Activated naive CD8-positive, alpha-beta T cell treated with anti-CD3 and anti-CD28 coated beads for 36 hours (primary cell): ENCODE measurements around the gene IMP4. TPM values are rescaled to one million over a fixed set of nuclear protein-coding genes. Genes with fewer than 3 reads are reported as not detected.
A peak's percentile ranks its signal among the peaks of the same experiment; 100 is the strongest.

Experiments used
- DNase-seq: peaks from one replicate; pipeline ENCODE4 v3.0.0; 2021
- H3K27ac Mint-ChIP-seq: one replicate; pipeline ENCODE4 v1.8.0; 2022; ENCODE audit warnings: mild to moderate bottlenecking, moderate library complexity, mixed read lengths
- H3K27me3 Mint-ChIP-seq: one replicate; pipeline ENCODE4 v1.8.0; 2022; ENCODE audit warnings: mild to moderate bottlenecking, mixed read lengths
- H3K36me3 Mint-ChIP-seq: one replicate; pipeline ENCODE4 v1.8.0; 2021; ENCODE audit warnings: mild to moderate bottlenecking, mixed read lengths
- H3K4me1 Mint-ChIP-seq: one replicate; pipeline ENCODE4 v1.8.0; 2021; ENCODE audit warnings: mixed read lengths
- H3K4me3 Mint-ChIP-seq: one replicate; pipeline ENCODE4 v1.8.0; 2022; ENCODE audit warnings: mild to moderate bottlenecking, moderate library complexity, mixed read lengths
- H3K9me3 Mint-ChIP-seq: one replicate; pipeline ENCODE4 v1.8.0; 2022; ENCODE audit warnings: mixed read lengths
- total RNA-seq, 2 experiments: library from RNA; stranded (reverse); gene quantifications; one replicate each; pipeline ENCODE4 v1.2.3, GENCODE V29; 2021

Gene IMP4, protein sequence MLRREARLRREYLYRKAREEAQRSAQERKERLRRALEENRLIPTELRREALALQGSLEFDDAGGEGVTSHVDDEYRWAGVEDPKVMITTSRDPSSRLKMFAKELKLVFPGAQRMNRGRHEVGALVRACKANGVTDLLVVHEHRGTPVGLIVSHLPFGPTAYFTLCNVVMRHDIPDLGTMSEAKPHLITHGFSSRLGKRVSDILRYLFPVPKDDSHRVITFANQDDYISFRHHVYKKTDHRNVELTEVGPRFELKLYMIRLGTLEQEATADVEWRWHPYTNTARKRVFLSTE
- total RNA-seq: 100 to 1,000 TPM; 225 TPM

DNA sequence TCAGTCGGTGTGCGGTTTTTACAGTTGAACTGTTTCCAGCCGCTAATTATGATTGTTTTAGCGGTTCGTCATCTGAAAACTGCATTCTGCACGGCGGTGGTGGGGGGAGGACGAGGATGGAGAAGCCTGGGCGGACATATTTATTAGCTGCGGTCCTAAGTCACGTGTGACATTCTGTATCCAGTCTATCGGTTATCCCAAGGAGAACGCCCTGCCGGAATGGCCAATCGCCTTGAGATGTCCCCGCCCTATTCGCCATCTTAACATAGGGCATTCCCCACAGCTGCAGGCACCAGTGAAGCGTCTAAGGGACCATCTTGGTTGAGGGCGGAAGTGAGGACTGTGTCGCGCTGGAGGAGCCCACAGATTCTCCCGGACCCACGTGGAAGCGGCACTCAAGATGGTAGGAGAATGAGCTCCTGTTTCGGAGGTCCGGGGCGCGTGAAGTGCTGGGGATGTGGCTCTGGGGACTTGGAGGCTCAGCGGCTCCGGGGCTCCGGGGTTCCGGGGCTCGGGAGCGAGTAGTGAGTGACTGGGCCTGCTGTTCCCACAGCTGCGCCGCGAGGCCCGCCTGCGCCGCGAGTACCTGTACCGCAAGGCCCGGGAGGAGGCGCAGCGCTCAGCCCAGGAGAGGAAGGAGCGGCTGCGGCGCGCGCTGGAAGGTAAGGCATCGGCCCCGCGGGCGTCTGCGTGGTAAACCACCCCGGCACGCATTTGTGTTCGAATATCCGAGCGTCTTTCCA lies at the start of gene IMP4:
TSS of gene IMP4 (plus strand) at position 365 of the 743 bp plus-strand sequence. CDS start at position 401, 36 bp downstream.
- H3K27ac Mint-ChIP-seq: peak within 1 kb of the TSS; percentile 99
- no peaks in the 10 kb centered on the region for H3K27me3 Mint-ChIP-seq
- H3K9me3 Mint-ChIP-seq: no peaks in the 10 kb centered on the region
- H3K4me3 Mint-ChIP-seq: peak within 1 kb of the TSS; percentile 100
- peak; percentile 92 for DNase-seq
- peaks cover 47% of the 10 kb centered on the region for H3K36me3 Mint-ChIP-seq
- peaks cover 30% of the 10 kb centered on the region for H3K4me1 Mint-ChIP-seq

DNA sequence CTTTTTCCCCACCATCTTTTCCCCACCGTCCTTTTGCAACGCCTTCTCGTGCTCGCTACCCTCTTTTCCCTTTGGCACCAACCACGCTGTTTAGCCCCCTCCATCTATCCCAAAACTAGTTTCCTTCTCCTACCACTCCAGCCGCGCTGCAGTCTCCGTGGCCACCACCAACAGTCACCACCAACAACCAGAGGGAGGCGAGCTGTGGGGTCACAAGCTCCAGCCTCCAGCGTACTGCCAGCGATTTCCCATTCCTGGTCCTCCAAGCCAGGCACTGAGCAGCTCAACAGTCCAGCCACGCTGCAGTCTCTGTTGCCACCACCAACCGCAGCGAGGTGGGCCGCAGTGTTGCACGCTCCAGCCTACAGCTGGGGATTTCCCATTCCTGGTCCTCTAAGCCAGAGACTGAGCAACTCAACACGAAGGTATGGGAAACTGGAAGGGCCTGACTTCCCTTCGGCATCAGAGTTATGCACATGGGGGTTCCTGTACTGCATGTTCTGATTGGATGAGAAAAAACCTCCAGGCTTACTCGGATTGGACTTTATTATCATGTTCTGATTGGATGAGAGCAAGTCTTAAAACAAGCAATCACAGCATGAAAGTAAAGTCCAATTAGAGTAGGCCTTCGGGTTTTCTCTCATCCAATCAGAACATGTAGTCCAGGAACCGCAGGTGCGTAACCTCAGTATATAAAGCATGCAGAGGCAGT lies 42.3 kb upstream of the IMP4 start:
- Mint-ChIP-seq H3K9me3 (no peaks in the 10 kb centered on the region), H3K36me3 (no peaks in the 10 kb centered on the region), H3K27ac (no peak overlapping the region), H3K4me1 (no peaks in the 10 kb centered on the region), H3K4me3 (no peak overlapping the region), H3K27me3 (peaks cover 31% of the 10 kb centered on the region)
- no peak for DNase-seq

DNA sequence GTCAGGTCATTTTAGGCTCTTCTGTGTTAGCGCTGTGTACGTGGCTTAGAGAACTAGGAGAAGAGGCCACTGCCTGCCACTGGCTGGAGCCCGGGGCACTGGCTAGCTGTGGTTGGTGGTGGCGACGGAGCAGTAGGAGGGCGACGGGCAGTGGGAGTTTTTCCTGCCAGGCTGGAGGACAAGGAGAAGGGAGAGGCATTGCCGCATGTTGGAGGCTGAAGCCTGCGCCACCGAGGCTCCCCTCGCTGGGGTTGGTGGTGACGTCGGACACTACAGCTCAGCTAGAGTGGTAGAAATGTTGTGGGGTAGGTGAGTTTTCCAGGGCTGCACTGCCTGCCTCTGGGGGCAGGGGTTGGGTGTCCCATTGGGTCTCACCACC lies 41.7 kb upstream of the IMP4 start:
- Mint-ChIP-seq H3K27me3 (peaks cover 25% of the 10 kb centered on the region), H3K36me3 (no peaks in the 10 kb centered on the region), H3K4me1 (no peaks in the 10 kb centered on the region), H3K4me3 (no peak overlapping the region), H3K9me3 (no peaks in the 10 kb centered on the region), H3K27ac (no peak overlapping the region)
- no peak for DNase-seq

DNA sequence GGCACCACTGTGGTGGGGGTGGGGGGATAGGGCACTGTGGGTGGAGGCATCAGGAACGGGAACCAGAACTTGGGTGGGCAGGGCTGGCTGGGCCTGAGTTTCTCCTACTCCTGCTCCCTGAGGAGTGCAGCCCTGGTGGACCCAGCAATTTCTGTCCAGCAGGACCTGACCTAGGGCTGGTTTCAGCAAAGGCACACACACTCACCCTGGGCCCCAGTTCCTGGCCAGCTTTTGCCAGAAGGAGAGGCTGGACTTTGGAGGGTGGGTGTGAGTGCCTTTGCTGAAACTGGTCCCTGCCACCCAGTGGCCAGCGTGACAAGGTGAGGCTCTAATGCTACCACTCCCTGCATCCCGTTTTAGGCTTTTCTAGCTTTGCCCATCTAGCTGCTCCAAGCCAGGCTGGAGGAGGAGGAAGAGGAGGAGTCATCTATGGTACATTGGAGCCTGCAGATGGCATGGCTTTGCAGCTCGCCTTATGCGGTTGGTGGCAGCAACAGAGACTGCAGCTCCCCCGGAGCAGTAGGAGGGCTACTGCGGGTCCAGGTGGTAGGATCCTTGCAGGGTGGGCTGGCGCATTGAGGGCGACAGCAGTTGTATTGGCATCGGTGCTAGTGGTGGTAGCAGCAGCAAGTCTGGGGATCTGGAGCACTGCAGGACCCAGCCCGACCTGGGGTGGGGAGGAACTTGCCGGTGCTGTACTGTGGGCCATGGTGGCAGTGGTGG lies 40.4 kb upstream of the IMP4 start:
- Mint-ChIP-seq H3K4me3 (no peak overlapping the region), H3K36me3 (no peaks in the 10 kb centered on the region), H3K9me3 (no peaks in the 10 kb centered on the region), H3K4me1 (no peaks in the 10 kb centered on the region), H3K27me3 (peaks cover 24% of the 10 kb centered on the region), H3K27ac (no peak overlapping the region)
- DNase-seq: no peak

DNA sequence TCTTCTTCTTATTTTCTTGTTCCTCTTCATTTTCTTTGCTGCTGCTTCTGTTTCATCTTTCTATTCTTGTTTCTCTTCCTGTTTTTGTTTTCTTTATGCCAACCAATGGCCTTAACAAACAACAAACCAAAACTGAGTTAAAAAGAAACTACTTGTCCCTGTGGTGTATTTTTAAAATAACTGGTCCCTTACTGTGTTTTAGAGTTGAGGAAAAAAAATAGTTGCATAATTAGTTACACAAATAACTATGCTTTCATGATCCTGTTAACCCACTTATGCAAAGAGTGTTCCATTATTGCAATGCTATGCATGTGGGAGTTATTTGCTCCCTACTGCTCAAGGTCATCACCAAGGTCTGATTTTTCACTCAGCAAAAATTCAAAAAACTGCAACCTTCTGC lies 39.5 kb upstream of the IMP4 start:
- no peak for DNase-seq
- Mint-ChIP-seq H3K4me1 (no peaks in the 10 kb centered on the region), H3K36me3 (no peaks in the 10 kb centered on the region), H3K27me3 (peaks cover 19% of the 10 kb centered on the region), H3K9me3 (no peaks in the 10 kb centered on the region), H3K4me3 (no peak overlapping the region), H3K27ac (no peak overlapping the region)

DNA sequence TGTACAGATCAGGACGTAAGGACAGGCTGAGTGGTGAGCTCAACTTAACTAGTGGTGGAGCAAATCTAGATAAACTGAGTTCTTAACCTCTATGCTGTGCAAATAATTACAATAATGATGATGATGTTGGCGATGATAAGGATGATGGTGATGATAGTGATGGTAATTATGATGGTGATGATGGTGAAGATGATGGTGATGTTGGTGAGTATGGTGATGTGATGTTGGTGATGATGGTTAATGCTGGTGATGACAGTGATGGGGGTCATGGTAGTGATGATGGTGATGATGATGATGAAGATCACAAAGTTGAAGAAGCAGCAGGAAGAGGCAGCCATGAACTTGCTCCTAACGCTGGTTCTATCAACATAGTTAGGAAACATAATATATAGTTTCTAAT lies 38.0 kb upstream of the IMP4 start:
- Mint-ChIP-seq H3K4me1 (no peaks in the 10 kb centered on the region), H3K27me3 (peaks cover 11% of the 10 kb centered on the region), H3K4me3 (no peak overlapping the region), H3K36me3 (no peaks in the 10 kb centered on the region), H3K9me3 (no peaks in the 10 kb centered on the region), H3K27ac (no peak overlapping the region)
- no peak for DNase-seq

DNA sequence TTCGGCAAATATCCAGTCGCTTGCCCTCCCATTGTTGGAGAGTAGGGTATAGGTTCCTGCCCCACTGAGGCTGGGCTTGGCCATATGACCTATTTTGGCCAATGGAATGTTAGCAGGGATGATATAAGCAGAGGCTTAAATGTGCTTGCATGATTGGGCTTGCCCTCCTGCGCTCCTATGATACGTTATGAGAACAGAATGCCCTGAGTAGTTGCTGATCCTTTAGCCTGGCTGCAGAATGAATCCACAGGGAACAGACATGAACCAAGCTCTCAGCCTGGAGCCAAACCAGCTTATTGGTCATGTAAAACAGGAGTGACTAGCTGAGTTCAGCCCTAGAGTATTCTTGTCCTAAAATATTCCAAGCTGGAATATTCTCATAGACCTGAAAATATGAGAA lies 34.8 kb upstream of the IMP4 start:
- Mint-ChIP-seq H3K4me3 (no peak overlapping the region), H3K4me1 (no peaks in the 10 kb centered on the region), H3K36me3 (no peaks in the 10 kb centered on the region), H3K27ac (no peak overlapping the region), H3K9me3 (no peaks in the 10 kb centered on the region), H3K27me3 (peaks cover 4% of the 10 kb centered on the region)
- DNase-seq: no peak

DNA sequence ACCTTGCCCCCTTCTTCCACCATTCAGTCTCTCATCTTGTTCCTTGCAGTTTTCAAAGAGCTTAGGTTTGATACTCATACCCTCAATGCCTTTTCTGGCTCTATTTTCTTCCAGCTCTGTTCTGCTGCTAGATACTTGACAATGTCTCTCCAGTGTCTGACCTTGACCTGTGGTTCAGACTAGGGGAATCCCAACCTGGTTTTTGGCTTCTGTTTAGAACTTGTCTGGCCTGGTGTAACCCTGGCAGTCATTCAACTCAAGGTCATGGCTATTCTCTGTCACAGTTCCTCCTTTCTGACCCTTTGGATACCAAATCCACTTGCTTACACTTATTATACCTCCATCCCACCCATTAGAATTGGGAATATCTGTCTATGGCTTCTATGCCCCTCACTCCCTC lies 31.8 kb upstream of the IMP4 start:
- no peaks in the 10 kb centered on the region for H3K36me3 Mint-ChIP-seq
- H3K4me3 Mint-ChIP-seq: no peak overlapping the region
- H3K9me3 Mint-ChIP-seq: no peaks in the 10 kb centered on the region
- no peaks in the 10 kb centered on the region for H3K27me3 Mint-ChIP-seq
- H3K27ac Mint-ChIP-seq: no peak overlapping the region
- DNase-seq: no peak
- no peaks in the 10 kb centered on the region for H3K4me1 Mint-ChIP-seq

DNA sequence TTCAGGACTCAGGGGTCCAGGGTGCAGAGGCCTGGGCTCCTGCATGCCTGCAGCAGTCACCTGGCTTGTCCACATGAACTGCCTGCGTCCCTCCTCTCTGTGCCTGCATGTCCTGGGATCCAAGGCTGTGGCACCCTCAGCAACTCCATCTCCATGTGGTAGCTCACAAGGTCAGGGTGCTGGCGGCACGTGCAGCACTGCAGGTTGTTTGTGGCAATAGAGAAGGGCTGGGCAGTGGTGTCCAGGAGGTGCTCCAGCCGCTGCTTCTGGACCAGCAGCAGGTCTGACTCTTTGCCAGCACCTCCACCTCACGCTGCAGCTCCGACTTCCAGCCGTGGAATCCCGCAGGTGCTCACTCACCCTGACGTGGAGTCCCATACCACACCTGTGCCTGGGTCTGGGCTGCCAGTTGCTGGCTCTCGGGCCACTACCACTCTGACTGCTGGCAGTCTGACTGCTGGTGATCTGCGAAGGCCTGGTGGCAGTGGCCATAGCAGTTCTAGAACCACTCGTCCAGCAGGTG lies 28.8 kb upstream of the IMP4 start:
- no peaks in the 10 kb centered on the region for H3K9me3 Mint-ChIP-seq
- no peaks in the 10 kb centered on the region for H3K27me3 Mint-ChIP-seq
- no peak for DNase-seq
- no peaks in the 10 kb centered on the region for H3K4me1 Mint-ChIP-seq
- no peak overlapping the region for H3K4me3 Mint-ChIP-seq
- H3K36me3 Mint-ChIP-seq: no peaks in the 10 kb centered on the region
- no peak overlapping the region for H3K27ac Mint-ChIP-seq

DNA sequence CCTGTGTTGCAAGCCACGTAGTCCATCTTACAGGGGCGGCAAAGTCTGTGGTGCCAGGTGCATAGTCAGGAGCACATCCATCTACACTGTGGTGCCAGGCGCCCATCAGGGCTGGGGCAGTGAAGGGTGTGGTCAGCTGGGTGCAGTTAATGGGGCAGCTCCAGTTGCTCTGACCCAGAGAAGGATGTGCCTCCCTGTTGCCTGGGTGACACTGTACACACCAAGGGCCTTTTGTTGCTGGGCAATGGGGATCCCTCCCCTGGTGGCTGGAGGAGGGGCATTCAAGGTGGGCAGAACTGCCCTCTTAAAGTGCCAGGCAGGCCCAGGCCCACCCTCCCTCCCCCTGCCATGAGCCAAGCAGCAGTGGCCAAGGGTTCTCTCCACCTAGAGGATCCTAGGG lies 28.3 kb upstream of the IMP4 start:
- no peak for DNase-seq
- no peak overlapping the region for H3K4me3 Mint-ChIP-seq
- no peaks in the 10 kb centered on the region for H3K27me3 Mint-ChIP-seq
- H3K9me3 Mint-ChIP-seq: no peaks in the 10 kb centered on the region
- no peaks in the 10 kb centered on the region for H3K4me1 Mint-ChIP-seq
- H3K27ac Mint-ChIP-seq: no peak overlapping the region
- no peaks in the 10 kb centered on the region for H3K36me3 Mint-ChIP-seq

DNA sequence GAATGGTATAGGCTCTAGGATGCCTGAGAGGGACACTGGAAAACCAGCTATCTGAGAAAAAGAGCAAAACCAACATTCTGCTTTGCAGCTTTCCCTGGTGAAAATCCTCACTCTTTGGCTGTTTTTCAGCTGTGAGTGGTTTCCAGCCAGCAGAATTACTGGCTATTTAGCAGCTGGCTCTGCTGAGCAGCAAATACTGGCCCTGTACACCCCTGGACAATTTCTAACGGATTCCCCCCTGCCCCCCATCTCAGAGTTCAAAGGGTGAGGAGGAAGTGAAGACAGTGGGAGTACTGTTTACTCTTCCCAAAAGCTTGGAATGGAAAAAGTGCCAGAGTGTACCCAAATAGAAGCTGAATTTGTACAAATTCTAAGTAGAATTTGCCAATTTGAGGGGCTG lies 26.1 kb upstream of the IMP4 start:
- no peaks in the 10 kb centered on the region for H3K4me1 Mint-ChIP-seq
- H3K9me3 Mint-ChIP-seq: no peaks in the 10 kb centered on the region
- H3K27ac Mint-ChIP-seq: no peak overlapping the region
- H3K27me3 Mint-ChIP-seq: peaks cover 3% of the 10 kb centered on the region
- H3K36me3 Mint-ChIP-seq: no peaks in the 10 kb centered on the region
- no peak for DNase-seq
- H3K4me3 Mint-ChIP-seq: no peak overlapping the region

DNA sequence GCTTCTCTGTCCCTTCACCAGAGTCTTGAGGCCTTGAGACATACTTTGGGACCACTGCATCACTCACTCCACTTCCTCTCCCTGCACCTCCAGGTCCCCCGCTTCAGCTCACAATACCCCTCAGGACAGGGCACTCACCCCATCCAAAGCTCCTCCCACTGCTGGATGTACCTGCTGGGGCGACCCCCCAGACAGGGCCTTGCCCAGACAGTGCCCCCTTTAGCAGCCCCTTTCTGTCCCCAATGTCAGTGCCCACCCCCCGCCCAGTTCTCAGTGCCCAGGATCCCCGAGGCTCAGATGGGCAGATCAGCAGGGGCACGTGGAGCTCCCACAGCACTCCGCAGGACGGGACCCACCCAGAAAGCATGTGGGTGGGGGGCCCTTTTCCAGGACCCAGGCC lies 23.8 kb upstream of the IMP4 start:
- Mint-ChIP-seq H3K9me3 (no peaks in the 10 kb centered on the region), H3K4me1 (no peaks in the 10 kb centered on the region), H3K27me3 (peaks cover 10% of the 10 kb centered on the region), H3K27ac (no peak overlapping the region), H3K4me3 (no peak overlapping the region), H3K36me3 (no peaks in the 10 kb centered on the region)
- DNase-seq: no peak

DNA sequence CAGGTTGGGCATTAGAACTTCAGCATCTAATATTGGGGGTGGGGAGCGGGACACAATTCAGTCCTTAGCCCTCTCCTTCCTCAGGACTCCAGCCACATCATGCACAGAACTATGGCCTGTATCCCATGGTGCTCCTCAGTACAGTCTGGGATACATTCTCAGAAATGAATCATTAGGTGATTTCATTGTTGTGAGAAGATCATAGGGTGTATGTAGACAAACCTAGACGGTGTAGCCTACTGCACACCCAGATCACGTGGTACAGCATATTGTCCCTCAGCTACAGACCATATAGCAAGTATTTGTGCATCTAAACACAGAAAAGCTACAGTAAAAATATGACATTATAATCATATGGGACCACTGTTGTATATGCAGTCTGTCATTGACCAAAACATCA lies 23.2 kb upstream of the IMP4 start:
- Mint-ChIP-seq H3K9me3 (no peaks in the 10 kb centered on the region), H3K36me3 (no peaks in the 10 kb centered on the region), H3K4me1 (no peaks in the 10 kb centered on the region), H3K27me3 (peaks cover 16% of the 10 kb centered on the region), H3K4me3 (no peak overlapping the region), H3K27ac (no peak overlapping the region)
- DNase-seq: no peak

DNA sequence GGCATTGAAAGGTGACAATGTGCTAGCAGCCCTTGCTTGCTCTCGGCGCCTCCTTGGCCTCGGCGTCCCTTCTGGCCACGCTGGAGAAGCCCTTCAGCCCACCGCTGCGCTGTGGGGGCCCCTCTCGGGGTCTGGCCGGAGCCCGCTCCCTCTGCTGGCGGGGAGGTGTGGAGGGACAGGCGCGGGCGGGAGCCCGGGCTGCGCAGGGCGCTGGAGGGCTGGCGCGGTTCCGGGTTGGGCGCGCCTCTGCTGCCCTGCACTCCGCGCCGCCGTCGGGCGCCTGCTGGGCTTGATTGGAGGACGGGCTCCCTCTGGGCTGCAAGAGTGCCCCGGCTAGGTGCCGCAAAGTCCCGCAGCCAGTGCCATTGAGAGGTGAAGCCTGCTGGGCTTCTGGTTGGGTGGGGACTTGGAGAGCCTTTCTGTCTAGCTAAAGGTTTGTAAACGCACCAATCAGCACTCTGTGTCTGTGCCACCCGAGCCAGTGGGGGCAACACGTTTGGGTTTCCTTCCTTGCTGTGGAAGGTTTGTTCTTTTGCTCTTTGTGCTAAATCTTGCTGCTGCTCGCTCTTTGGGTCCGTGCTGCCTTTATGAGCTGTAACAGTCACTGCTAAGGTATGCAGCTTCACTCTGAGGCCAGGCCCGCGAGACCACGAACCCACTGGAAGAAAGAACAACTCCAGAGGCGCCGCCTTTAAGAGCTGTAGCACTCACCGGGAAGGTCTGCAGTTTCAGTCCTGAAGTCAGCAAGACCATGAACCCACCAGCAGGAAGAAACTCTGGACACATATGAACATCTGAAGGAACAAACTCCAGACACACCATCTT lies 14.8 kb upstream of the IMP4 start:
- H3K27me3 Mint-ChIP-seq: peaks cover 60% of the 10 kb centered on the region
- no peak overlapping the region for H3K4me3 Mint-ChIP-seq
- H3K36me3 Mint-ChIP-seq: no peaks in the 10 kb centered on the region
- no peak overlapping the region for H3K27ac Mint-ChIP-seq
- H3K9me3 Mint-ChIP-seq: no peaks in the 10 kb centered on the region
- DNase-seq: no peak
- peaks cover 7% of the 10 kb centered on the region for H3K4me1 Mint-ChIP-seq
